K562 (cell line): ENCODE results near the gene NEK1. TPM values are rescaled to one million over a fixed set of nuclear protein-coding genes. Genes with fewer than 3 reads are reported as not detected.
A peak's percentile ranks its signal among the peaks of the same experiment; 100 is the strongest.

ENCODE experiments used
- ARNT ChIP-seq, 2 experiments: fragments of 450-650 bp; IDR thresholded peaks; 2 replicates each; pipeline ENCODE4 v1.6.1; 2016; ENCODE audit warnings: mild to moderate bottlenecking in 1 of 2
- ATF3 ChIP-seq, 2 experiments: fragments of 450-650 bp in 1 of 2; sonication (generic) in 1 of 2; formaldehyde crosslinking in 1 of 2; IDR thresholded peaks in 1 of 2; conservative IDR thresholded peaks in 1 of 2; 2 replicates each; pipeline versions ENCODE4 v1.6.1 to v1.8.1; 2016 to 2023; ENCODE audit warnings: mild to moderate bottlenecking in 2 of 2, moderate library complexity in 2 of 2, inconsistent platforms in 1 of 2, missing genetic modification reagents in 1 of 2
- KDM5B ChIP-seq: fragments of 200-600 bp; sonication (generic); IDR thresholded peaks from 2 replicates; pipeline ENCODE4 v1.6.1; 2012; ENCODE audit warnings: low read depth, mild to moderate bottlenecking, moderate library complexity, low read length, control low read depth, inconsistent platforms; ENCODE audit not compliant: insufficient replicate concordance
- L3MBTL2 ChIP-seq: fragments of 450-650 bp; IDR thresholded peaks from 2 replicates; pipeline ENCODE4 v1.6.1; 2016; ENCODE audit warnings: mild to moderate bottlenecking, moderate library complexity
- MYC ChIP-seq, 2 experiments: fragments of 250-450 bp in 1 of 2; sonication (Bioruptor Pico) in 1 of 2; IDR thresholded peaks; 2 replicates each; pipeline versions ENCODE4 v1.5.1 to v1.6.1; 2012 to 2021; ENCODE audit warnings: low read depth in 2 of 2, borderline replicate concordance in 1 of 2, improper control_type of control experiment in 1 of 2, low read length in 1 of 2, mild to moderate bottlenecking in 1 of 2, moderate library complexity in 1 of 2
- PHB2 ChIP-seq: fragments of 450-650 bp; IDR thresholded peaks from 2 replicates; pipeline ENCODE4 v1.6.1; 2017; ENCODE audit warnings: low read depth
- RBM15 ChIP-seq: fragments of 200-400 bp; formaldehyde crosslinking; IDR thresholded peaks from 2 replicates; pipeline ENCODE4 v1.6.1; 2018; ENCODE audit warnings: mild to moderate bottlenecking, low read length, moderate library complexity; ENCODE audit not compliant: insufficient read depth
- SRSF1 ChIP-seq: fragments of 200-400 bp; formaldehyde crosslinking; IDR thresholded peaks from 2 replicates; pipeline ENCODE4 v1.6.1; 2017; ENCODE audit warnings: mild to moderate bottlenecking, low read depth, low read length, moderate library complexity
- TAL1 ChIP-seq: fragments of 450-650 bp; IDR thresholded peaks from 2 replicates; pipeline ENCODE4 v1.6.1; 2016; ENCODE audit warnings: mild to moderate bottlenecking
- TFAP4 ChIP-seq: sonication (generic); formaldehyde crosslinking; IDR thresholded peaks from 2 replicates; pipeline ENCODE4 v1.8.0; 2022; ENCODE audit warnings: missing genetic modification reagents, mild to moderate bottlenecking, moderate library complexity, borderline replicate concordance
- ZNF175 ChIP-seq: fragments of 200-800 bp; sonication (Bioruptor generic); IDR thresholded peaks from 2 replicates; pipeline ENCODE4 v1.6.1; 2016; ENCODE audit warnings: low read depth, mild to moderate bottlenecking, missing genetic modification characterization, missing compliant biosample characterization
- ZNF24 ChIP-seq: fragments of 450-650 bp; IDR thresholded peaks from 2 replicates; pipeline ENCODE4 v1.6.1; 2016
- ZNF644 ChIP-seq: fragments of 200-800 bp; sonication (Bioruptor generic); IDR thresholded peaks from 2 replicates; pipeline ENCODE4 v1.6.1; 2016; ENCODE audit warnings: low read depth, missing genetic modification characterization, missing compliant biosample characterization
- polyA plus RNA-seq, 8 experiments: library from polyadenylated mRNA; depleted of rRNA in 4 of 8; stranded (reverse) in 5 of 8; unstranded in 3 of 8; fragments of >200 nt; fragmentation: Nextera tagmentation in 2 of 8; fragmentation: Illumina TruSeq in 1 of 8; extraction: Ambion mirVana in 2 of 8; extraction: Trizol in 1 of 8; gene quantifications; 2 replicates each; pipeline versions ENCODE4 v1.2.1 to v1.2.3, GENCODE V29; 2011 to 2014; ENCODE audit warnings: inconsistent platforms in 1 of 8, missing spikeins in 1 of 8
- total RNA-seq, 7 experiments: library from RNA; depleted of rRNA in 6 of 7; stranded (reverse); fragments of >200 nt in 6 of 7; fragmentation: Illumina TruSeq in 2 of 7; extraction: Trizol in 2 of 7; gene quantifications; 2 replicates each; pipeline versions ENCODE4 v1.2.1 to v1.2.3, GENCODE V29; 2011 to 2021; ENCODE audit warnings: low replicate concordance in 1 of 7
- TF ChIP-seq, protein P1 (sequence below): fragments of 450-650 bp; IDR thresholded peaks from 2 replicates; pipeline ENCODE4 v1.6.1; 2016; ENCODE audit warnings: low read depth
- TF ChIP-seq, protein P2 (sequence below): fragments of 250-450 bp; sonication (Bioruptor Pico); IDR thresholded peaks from 2 replicates; pipeline ENCODE4 v1.6.1; 2021; ENCODE audit warnings: mild to moderate bottlenecking

NEK1 gene
- total and polyA plus RNA-seq, 9 of the 15 experiments (the other 6 are each of a cell fraction or from before 2014, with no cell fraction given): 6.2 to 15.7 (median 10.3) TPM

- TF ChIP-seq TAL1 (peak; percentile 40; the same call in 1 of the 2 replicates), KDM5B (peak; percentile 91), SRSF1 (no peak), ZNF644 (tag) (0 out of 2 replicates have a peak, but pooled peaks have one; percentile 60), TFAP4 (CRISPR knock-in tag) (peak; percentile 90), ATF3 (IDR thresholded peaks at IDR 0.05) (peak; percentile 98), ATF3 (CRISPR knock-in tag; conservative IDR thresholded peaks at IDR 0.05) (no peak; the same call in 1 of the 2 replicates), ZNF24 (no peak), PHB2 (no peak), MYC (IDR thresholded peaks at IDR 0.05; ENCODE audit: low read depth, low read length) (peak; percentile 76), MYC (CRISPR knock-in tag; IDR thresholded peaks at IDR 0.05; ENCODE audit: borderline replicate concordance, low read depth) (no peak), ARNT (IDR thresholded peaks at IDR 0.05) (no peak; a peak in 1 of 4 replicates), RBM15 (no peak), ZNF175 (CRISPR knock-in tag) (no peak), L3MBTL2 (peak; percentile 89)
- TF ChIP-seq, protein P1, sequence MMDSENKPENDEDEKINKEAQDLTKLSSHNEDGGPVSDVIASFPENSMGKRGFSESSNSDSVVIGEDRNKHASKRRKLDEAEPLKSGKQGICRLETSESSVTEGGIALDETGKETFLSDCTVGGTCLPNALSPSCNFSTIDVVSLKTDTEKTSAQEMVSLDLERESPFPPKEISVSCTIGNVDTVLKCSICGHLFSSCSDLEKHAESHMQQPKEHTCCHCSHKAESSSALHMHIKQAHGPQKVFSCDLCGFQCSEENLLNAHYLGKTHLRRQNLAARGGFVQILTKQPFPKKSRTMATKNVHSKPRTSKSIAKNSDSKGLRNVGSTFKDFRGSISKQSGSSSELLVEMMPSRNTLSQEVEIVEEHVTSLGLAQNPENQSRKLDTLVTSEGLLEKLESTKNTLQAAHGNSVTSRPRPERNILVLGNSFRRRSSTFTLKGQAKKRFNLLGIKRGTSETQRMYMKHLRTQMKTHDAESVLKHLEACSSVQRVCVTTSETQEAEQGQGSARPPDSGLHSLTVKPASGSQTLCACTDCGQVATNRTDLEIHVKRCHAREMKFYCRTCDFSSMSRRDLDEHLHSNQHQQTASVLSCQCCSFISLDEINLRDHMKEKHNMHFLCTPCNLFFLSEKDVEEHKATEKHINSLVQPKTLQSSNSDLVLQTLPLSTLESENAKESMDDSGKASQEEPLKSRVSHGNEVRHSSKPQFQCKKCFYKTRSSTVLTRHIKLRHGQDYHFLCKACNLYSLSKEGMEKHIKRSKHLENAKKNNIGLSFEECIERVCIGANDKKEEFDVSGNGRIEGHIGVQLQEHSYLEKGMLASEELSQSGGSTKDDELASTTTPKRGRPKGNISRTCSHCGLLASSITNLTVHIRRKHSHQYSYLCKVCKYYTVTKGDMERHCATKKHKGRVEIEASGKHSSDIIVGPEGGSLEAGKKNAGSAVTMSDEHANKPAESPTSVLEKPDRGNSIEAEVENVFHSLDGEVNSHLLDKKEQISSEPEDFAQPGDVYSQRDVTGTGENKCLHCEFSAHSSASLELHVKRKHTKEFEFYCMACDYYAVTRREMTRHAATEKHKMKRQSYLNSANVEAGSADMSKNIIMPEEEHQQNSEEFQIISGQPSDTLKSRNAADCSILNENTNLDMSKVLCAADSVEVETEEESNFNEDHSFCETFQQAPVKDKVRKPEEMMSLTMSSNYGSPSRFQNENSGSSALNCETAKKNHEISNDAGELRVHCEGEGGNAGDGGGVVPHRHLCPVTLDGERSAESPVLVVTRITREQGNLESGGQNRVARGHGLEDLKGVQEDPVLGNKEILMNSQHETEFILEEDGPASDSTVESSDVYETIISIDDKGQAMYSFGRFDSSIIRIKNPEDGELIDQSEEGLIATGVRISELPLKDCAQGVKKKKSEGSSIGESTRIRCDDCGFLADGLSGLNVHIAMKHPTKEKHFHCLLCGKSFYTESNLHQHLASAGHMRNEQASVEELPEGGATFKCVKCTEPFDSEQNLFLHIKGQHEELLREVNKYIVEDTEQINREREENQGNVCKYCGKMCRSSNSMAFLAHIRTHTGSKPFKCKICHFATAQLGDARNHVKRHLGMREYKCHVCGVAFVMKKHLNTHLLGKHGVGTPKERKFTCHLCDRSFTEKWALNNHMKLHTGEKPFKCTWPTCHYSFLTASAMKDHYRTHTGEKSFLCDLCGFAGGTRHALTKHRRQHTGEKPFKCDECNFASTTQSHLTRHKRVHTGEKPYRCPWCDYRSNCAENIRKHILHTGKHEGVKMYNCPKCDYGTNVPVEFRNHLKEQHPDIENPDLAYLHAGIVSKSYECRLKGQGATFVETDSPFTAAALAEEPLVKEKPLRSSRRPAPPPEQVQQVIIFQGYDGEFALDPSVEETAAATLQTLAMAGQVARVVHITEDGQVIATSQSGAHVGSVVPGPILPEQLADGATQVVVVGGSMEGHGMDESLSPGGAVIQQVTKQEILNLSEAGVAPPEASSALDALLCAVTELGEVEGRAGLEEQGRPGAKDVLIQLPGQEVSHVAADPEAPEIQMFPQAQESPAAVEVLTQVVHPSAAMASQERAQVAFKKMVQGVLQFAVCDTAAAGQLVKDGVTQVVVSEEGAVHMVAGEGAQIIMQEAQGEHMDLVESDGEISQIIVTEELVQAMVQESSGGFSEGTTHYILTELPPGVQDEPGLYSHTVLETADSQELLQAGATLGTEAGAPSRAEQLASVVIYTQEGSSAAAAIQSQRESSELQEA: no peak
- TF ChIP-seq, protein P2, sequence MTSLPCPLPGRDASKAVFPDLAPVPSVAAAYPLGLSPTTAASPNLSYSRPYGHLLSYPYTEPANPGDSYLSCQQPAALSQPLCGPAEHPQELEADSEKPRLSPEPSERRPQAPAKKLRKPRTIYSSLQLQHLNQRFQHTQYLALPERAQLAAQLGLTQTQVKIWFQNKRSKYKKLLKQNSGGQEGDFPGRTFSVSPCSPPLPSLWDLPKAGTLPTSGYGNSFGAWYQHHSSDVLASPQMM: no peak
These were observed 7.8 kb upstream of the NEK1 start, which contains the start of gene CLCN3 (continued) for GRCh38 chr4:169619958-169620879.
